T-helper 1 cell treated with Interleukin-12 subunit alpha and Interleukin-12 subunit beta and Interleukin-4 antibody, amounts not matched to agents 30 ng/mL and 1 ng/mL, for 36 hours (primary cell): Measurements from ENCODE around the gene NELFCD. TPM values are rescaled to one million over a fixed set of nuclear protein-coding genes. Genes with fewer than 3 reads are reported as not detected.

Source experiments
- intact Hi-C: fragments of 100-400 bp; cut with micrococcal nuclease; formaldehyde crosslinking; loops from one replicate; pipeline ENCODE4 v1.15.1; 2024
- total RNA-seq: library from RNA; stranded (reverse); gene quantifications from 2 replicates; pipeline ENCODE4 v1.2.3, GENCODE V29; 2022

The NELFCD gene
- total RNA-seq, 1 donor from 2014 or later = 73.7 TPM

DNA sequence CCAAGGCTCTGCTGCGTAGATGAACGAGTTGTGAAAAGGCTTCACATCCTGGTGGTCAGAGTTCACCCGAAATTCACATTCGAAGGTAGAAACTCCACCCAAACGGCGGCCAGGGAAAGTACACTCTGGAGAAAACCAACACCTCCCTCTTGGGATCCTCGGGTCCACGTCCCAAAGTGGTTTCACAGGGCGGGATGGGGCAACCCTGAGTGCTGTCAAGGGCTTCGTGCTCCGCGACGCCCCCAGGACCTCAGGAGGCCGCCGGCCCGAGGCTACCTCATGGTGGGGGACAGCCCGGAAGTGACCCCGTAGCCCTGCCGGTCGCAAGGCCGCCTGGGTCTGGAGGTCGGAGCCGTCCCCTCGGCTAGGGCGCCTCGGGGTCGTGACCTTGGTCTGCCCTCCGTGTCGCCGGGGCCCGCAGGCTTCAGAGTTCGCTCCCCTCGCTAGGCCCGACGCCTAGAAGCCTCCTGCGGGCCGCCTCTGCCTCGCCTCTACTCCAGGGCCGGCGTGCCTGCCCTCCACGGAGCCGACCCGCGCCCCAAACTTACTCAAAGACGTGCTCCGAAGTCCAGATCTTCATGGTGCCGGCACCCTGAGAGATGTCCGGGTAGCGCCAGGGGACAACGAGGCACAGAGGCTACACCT, 61.2 kb downstream of the NELFCD start, which contains the start of gene PRELID3B:
PRELID3B (minus strand) TSS at position 636 of the 645 bp plus-strand sequence; CDS start at position 580, 56 bp downstream.
- intact Hi-C loops = loop anchor here (1.0 to 5.0 kb wide), 5 partner anchors 10 to 1650 kb away; partner anchors contain the start of genes ATP5F1E, NELFCD, RBM38 and VAPB

DNA sequence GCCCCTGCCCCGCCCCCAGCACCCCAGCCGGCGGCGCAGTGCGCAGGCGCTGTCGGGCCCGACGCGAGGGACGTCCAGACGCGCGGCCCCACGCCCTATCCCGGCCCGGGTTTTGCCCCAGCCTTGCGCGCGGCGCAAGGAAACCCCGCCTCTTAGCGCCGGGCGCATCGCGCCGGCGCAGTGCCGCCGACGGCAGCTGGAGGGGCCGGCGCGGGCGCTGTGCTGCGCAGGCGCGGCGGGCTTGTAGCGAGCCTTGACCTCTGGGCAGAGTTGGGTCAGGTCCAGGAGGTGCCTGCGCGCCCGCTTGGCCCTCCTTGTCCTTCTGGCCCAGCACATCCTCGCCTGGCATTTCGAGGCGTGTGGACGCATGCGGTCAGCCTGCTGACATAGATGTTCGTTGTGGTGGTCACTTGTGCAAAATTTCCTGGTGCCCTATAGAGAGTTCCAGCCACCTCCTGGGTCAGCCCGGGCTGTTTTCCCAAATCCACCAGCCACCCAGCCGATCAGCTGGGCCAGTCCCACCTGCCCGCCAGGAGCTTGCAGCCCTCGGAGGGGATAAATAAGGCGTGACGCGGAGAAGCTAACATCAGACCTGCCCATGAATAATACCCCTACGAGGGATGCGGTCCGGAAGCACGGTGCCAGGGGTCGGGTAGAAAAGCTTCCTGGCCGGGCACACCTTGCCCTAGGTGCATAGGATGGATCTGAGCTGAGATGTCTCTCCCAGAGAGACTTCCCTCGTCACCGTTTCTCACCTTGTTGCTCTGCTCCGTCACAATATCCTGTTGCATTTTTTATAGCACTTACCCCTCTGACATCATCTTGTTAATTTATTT, 62.0 kb downstream of the NELFCD start:
- intact Hi-C loops = loop anchor here (1.0 to 5.0 kb wide), 5 partner anchors 11 to 1651 kb away; partner anchors contain the start of genes ATP5F1E, NELFCD, RBM38 and VAPB

DNA sequence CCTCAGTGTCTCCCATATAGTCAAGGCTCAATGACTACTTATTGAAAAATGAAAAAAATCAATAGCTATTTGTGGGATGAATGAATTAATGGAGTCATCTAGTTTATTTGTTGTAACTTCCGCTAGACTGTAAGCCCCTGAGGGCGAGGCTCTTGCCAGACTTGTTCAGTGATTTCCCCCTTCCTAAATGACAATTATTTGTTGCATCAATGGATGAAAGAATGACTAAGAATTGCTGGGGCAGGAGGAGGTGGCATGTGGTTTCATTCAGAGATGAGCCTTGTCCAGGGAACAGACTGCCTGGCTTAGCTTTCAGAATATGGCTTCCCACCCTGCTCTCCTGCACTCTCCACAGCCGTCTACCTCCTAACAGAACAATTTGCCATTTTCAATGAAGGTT, 62.6 kb downstream of the NELFCD start:
- intact Hi-C loops = loop anchor here (2.0 to 5.0 kb wide), 2 partner anchors 39 to 1651 kb away; partner anchors contain the start of gene RBM38

DNA sequence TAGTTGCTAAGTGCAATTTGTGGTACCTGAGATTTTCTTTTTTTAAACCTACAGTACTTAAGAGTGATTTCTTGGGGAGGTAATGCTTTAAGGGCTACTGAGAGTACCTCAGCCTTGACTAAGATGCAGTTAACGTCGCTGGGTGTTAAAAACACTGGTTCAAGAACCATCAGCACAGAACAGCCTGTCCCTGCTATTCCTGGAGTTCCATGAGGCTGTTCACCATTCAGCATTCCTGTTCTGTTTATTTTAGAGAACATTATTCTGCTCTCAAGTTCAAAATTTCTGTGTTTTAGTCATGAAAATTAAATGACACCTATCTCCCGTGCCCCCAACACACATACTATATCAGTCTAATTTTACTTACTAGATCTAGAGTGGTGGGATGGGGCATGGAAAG, 63.2 kb downstream of the NELFCD start:
- intact Hi-C loops = loop anchor here (5.0 kb wide), 1 partner anchor 1652 kb away; the partner anchor contains the start of gene RBM38

Other genes starting within 250 kb of the NELFCD start
- gene GNAS-AS1, start 130.4 kb upstream of the NELFCD start, total RNA-seq = 1.3 and 1.4 TPM in 2 replicates
- 649 and 675 TPM in 2 replicates for gene GNAS, start 128.5 kb upstream of the NELFCD start, total RNA-seq
- 49.0 and 50.7 TPM in 2 replicates for gene CTSZ, start 26.0 kb downstream of the NELFCD start, total RNA-seq
- not detected in 2 replicates for gene TUBB1, start 38.2 kb downstream of the NELFCD start, total RNA-seq
- gene ATP5F1E, start 51.1 kb downstream of the NELFCD start, total RNA-seq = 77.5 and 87.7 TPM in 2 replicates
- 68.7 and 77.8 TPM in 2 replicates for gene PRELID3B, start 61.5 kb downstream of the NELFCD start, total RNA-seq
- gene ZNF831, start 182.6 kb downstream of the NELFCD start, total RNA-seq = 6.4 TPM in 2 replicates